Upper lobe of left lung (tissue), 6 donors: ENCODE measurements around the gene ADI1. TPM values are rescaled to one million over a fixed set of nuclear protein-coding genes. Genes with fewer than 3 reads are reported as not detected.

Experiments used
- ATAC-seq, 2 donors: fragments of 200-7000 bp; cut with Tn5 transposase; one replicate each; pipeline ENCODE4 v1.9.1; 2022; ENCODE audit warnings: mild to moderate bottlenecking in 2 of 2, moderate library complexity in 2 of 2; ENCODE audit not compliant: low FRiP score in 2 of 2
- DNase-seq, 2 donors: peaks; one replicate each; pipeline ENCODE4 v3.0.0-alpha.2; 2019 to 2020
- H3K27ac ChIP-seq, 4 donors: fragments of 200-600 bp; sonication (generic); one replicate each; pipeline ENCODE4 v1.5.1; 2016 to 2019
- H3K27me3 ChIP-seq, 4 donors: fragments of 200-600 bp; sonication (generic); one replicate each; pipeline ENCODE4 v1.5.1; 2017 to 2019
- H3K36me3 ChIP-seq, 4 donors: fragments of 200-600 bp; sonication (generic); one replicate each; pipeline ENCODE4 v1.5.1; 2016 to 2019
- H3K4me1 ChIP-seq, 4 donors: fragments of 200-600 bp; sonication (generic); one replicate each; pipeline ENCODE4 v1.5.1; 2018 to 2019
- H3K4me3 ChIP-seq, 4 donors: fragments of 200-600 bp; sonication (generic); one replicate each; pipeline ENCODE4 v1.5.1; 2017 to 2019; ENCODE audit warnings: mild to moderate bottlenecking in 2 of 4, moderate library complexity in 1 of 4
- H3K9me3 ChIP-seq, 4 donors: fragments of 200-600 bp; sonication (generic); one replicate each; pipeline ENCODE4 v1.5.1; 2018 to 2019
- EP300 ChIP-seq, 4 donors: sonication (generic); formaldehyde crosslinking; IDR thresholded peaks; one replicate each; pipeline ENCODE4 v1.5.1; 2017; ENCODE audit warnings: antibody characterized with exemption in 4 of 4, control low read depth in 2 of 4
- POLR2A ChIP-seq, 4 donors: fragments of 450-650 bp; IDR thresholded peaks; one replicate each; pipeline ENCODE4 v1.5.1; 2016 to 2017; ENCODE audit warnings: antibody characterized with exemption in 4 of 4, mild to moderate bottlenecking in 2 of 4
- POLR2AphosphoS5 ChIP-seq, 2 donors: sonication (generic); formaldehyde crosslinking; IDR thresholded peaks; one replicate each; pipeline ENCODE4 v1.5.1; 2017; ENCODE audit warnings: antibody characterized with exemption in 2 of 2
- WGBS, 2 donors: methylation state at CpG; one replicate each; pipeline ENCODE4 v1.1.5; 2017 to 2018; 5-methylcytosine and 5-hydroxymethylcytosine counted together
- total RNA-seq, 6 donors: library from RNA; depleted of rRNA in 4 of 6; stranded (reverse); fragments of >200 nt in 4 of 6; gene quantifications; one replicate each; pipeline versions ENCODE4 v1.1.0 to v1.2.1, GENCODE V29; 2016 to 2021
- TF ChIP-seq, protein P1 (sequence below), 6 experiments: fragments of 450-650 bp in 4 of 6; fragments of 200-600 bp in 2 of 6; sonication (generic) in 2 of 6; IDR thresholded peaks; one replicate each; pipeline ENCODE4 v1.5.1; 2016 to 2019; ENCODE audit warnings: antibody characterized with exemption in 6 of 6
- donor health status: DM: no; HTN: no; CAD: no; lungs with moderate emphysema.
- donor health status: DM: no; HTN: yes; CAD: no; lungs with severe emphysema.

The ADI1 gene
- total RNA-seq, 6 donors from 2014 or later, result 40.9 to 87.3 (median 77.3) TPM

DNA sequence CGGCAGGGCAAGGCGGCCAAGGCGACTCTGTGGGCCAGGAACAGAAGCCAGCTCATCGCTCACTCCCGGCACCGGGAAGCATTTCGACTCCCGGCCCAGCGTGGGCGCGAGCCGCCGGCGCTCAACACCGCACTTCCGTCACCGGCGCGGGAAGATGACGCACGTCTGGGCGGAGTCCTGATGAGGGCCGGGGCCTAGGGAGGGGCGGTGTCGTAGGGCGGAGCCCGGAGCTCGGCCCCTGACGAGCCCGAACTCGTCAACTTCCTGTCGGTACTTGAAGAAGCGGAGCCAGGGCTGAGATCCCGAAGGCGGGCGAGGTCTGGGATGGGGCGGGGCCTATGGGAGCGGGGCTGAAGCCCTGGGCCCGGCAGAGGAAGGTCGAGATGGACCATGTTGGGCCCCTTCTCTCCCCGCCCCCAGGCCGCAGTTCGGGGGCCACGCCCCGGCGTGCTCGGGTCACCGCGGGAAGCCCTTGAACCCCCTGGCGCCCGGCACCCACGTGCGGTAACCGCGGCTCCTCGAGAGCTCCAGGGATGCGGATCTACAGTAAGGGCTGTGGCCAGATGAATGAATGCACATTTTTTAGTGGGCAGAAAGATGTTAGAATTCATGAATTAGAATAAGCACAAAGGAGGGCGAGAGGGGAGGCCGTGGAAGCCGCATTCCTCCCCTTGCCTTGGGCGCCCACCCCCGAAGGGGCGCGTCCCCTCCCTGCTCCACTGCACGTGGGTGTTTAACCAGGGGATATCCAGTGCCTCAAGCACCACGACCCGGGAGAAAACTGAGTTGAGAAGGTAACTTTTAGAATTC, 39.1 kb upstream of the ADI1 start, which contains the start of gene RNASEH1:
Gene RNASEH1 (minus strand): TSS at position 129 of the 810 bp plus-strand sequence. CDS start 73 bp downstream, at position 56.
- 0 to 1% methylated on average over 25 to 41 of the region's 67 CpGs for WGBS, 2 donors
- H3K9me3 ChIP-seq, result no peaks in the 10 kb centered on the region
- TF ChIP-seq POLR2A (IDR thresholded peaks at IDR 0.05) (peak; percentile 46 to 97 (median 84)), POLR2AphosphoS5 (IDR thresholded peaks at IDR 0.05) (peak; percentile 98 to 99), EP300 (IDR thresholded peaks at IDR 0.05) (peak in 2 of 4 donors; percentile 36 to 82)
- TF ChIP-seq, protein P1, sequence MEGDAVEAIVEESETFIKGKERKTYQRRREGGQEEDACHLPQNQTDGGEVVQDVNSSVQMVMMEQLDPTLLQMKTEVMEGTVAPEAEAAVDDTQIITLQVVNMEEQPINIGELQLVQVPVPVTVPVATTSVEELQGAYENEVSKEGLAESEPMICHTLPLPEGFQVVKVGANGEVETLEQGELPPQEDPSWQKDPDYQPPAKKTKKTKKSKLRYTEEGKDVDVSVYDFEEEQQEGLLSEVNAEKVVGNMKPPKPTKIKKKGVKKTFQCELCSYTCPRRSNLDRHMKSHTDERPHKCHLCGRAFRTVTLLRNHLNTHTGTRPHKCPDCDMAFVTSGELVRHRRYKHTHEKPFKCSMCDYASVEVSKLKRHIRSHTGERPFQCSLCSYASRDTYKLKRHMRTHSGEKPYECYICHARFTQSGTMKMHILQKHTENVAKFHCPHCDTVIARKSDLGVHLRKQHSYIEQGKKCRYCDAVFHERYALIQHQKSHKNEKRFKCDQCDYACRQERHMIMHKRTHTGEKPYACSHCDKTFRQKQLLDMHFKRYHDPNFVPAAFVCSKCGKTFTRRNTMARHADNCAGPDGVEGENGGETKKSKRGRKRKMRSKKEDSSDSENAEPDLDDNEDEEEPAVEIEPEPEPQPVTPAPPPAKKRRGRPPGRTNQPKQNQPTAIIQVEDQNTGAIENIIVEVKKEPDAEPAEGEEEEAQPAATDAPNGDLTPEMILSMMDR (IDR thresholded peaks at IDR 0.05), result peak in 1 of 6 experiments; percentile 6
- H3K4me3 ChIP-seq, result peak within 1 kb of the TSS; percentile 68 to 100 (median 97)
- peak within 1 kb of the TSS; percentile 92 to 98 (median 96) for H3K27ac ChIP-seq
- DNase-seq (peak; percentile 99 to 100), ATAC-seq (peak; percentile 99)
- peaks cover 3 to 34% (median 24%) of the 10 kb centered on the region in 4 donors for H3K36me3 ChIP-seq
- no peaks in the 10 kb centered on the region for H3K27me3 ChIP-seq
- peaks cover 18 to 20% (median 18%) of the 10 kb centered on the region in 4 donors for H3K4me1 ChIP-seq

DNA sequence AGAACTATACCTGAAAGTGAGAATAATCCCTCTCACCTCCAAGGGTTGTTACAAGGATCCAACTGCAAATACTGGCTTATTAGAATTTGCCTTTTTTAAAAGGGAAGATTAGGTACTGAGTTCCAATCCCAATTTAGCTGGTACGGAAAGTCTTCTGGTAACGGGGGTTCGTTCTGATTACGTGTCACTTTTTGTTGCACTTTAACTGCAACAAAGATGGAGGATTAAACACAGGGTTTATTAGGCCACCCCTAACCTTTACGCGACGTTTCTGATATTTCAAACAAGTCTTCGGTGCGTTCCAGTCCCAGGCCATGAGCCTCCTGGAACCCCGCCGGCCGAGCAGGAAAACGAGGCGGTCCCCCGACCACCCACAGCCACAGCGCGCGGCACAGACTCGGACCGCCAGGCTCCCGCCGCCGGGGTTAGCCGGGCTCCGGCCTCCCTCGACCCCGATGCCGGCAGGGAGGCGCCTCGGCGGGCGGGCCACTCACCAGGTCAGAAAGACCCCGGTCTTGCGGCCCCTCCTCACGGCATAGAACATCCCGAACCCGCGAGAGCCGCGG, 38.4 kb upstream of the ADI1 start:
- peak overlapping the region; percentile 68 to 100 (median 97) for H3K4me3 ChIP-seq
- no peak for TF ChIP-seq POLR2AphosphoS5 (IDR thresholded peaks at IDR 0.05)
- TF ChIP-seq, protein P1 (IDR thresholded peaks at IDR 0.05), result peak in 1 of 6 experiments; percentile 23
- 0 to 1% methylated on average over 23 to 27 of the region's 40 CpGs for WGBS, 2 donors
- no peak for DNase-seq
- H3K4me1 ChIP-seq, result peaks cover 18 to 20% (median 18%) of the 10 kb centered on the region in 4 donors
- H3K27ac ChIP-seq, result peak overlapping the region; percentile 92 to 98 (median 96)
- ATAC-seq, result peak; percentile 6 to 55
- no peaks in the 10 kb centered on the region for H3K9me3 ChIP-seq
- H3K36me3 ChIP-seq, result peaks cover 3 to 40% (median 27%) of the 10 kb centered on the region in 4 donors
- no peaks in the 10 kb centered on the region for H3K27me3 ChIP-seq

DNA sequence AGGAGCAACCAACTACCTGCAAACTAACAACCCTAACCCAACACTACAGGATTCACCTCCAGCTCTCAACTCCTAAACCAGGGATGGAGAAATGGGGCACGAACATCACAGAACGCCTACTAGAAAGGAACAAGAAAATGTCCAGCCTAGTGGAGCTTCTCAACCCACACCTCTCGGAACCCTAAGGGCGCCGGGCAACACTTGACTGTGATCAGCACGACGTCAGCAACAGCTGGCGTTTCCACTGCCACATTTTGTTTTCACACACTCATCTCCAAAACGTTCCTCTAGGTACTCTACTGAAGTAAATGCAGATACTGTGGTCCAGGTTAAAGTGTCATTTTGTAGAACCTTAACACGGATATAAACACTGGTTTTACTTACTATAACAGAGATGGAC, 34.6 kb upstream of the ADI1 start:
- Histone ChIP-seq H3K4me3 (no peak overlapping the region), H3K27me3 (no peaks in the 10 kb centered on the region), H3K4me1 (peaks cover 14 to 16% (median 15%) of the 10 kb centered on the region in 4 donors), H3K27ac (no peak overlapping the region), H3K36me3 (peaks cover 27 to 75% (median 58%) of the 10 kb centered on the region in 4 donors), H3K9me3 (no peaks in the 10 kb centered on the region)
- TF ChIP-seq POLR2A (IDR thresholded peaks at IDR 0.05), result no peak
- no peak for TF ChIP-seq POLR2AphosphoS5 (IDR thresholded peaks at IDR 0.05)
- TF ChIP-seq, protein P1 (IDR thresholded peaks at IDR 0.05), result no peak
- no peak for TF ChIP-seq EP300 (IDR thresholded peaks at IDR 0.05)
- DNase-seq (no peak), ATAC-seq (no peak)
- WGBS, 2 donors, result 89 to 91% methylated on average over 10 of the region's 10 CpGs

DNA sequence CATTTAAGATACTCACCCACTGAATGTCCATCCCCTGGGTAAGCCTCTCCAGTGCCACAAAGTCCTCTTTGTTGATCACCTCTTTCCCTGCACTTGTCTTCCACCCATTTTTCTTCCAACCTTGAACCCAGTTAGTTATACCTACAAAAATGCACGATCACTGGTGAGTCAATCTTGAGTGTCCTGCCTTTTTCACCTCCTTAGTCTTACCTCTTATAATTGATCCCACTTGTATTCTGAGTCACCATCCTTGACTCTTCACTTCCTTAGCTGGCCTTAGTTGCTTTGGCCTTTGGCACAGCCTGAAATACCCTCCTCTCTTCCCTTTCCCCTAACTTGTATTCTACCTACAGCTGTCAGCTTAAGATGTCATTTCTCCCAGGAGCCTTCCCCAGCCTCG, 28.6 kb upstream of the ADI1 start:
- no peak for TF ChIP-seq EP300 (IDR thresholded peaks at IDR 0.05)
- TF ChIP-seq POLR2AphosphoS5 (IDR thresholded peaks at IDR 0.05), result no peak
- TF ChIP-seq POLR2A (IDR thresholded peaks at IDR 0.05), result no peak
- TF ChIP-seq, protein P1 (IDR thresholded peaks at IDR 0.05), result no peak
- Histone ChIP-seq H3K36me3 (peaks cover 53 to 97% (median 84%) of the 10 kb centered on the region in 4 donors), H3K4me1 (no peaks in the 10 kb centered on the region), H3K4me3 (no peak overlapping the region), H3K27ac (no peak overlapping the region), H3K27me3 (no peaks in the 10 kb centered on the region), H3K9me3 (no peaks in the 10 kb centered on the region)
- DNase-seq (no peak), ATAC-seq (no peak)
- 92 to 96% methylated on average over 2 of the region's 2 CpGs for WGBS, 2 donors
